H1 (cell line): ENCODE measurements around the gene PSME3. TPM values are rescaled to one million over a fixed set of nuclear protein-coding genes. Genes with fewer than 3 reads are reported as not detected.

Experiments
- CTCF ChIA-PET: fragments of 300-600 bp; sonication (Branson Sonifier 250); formaldehyde crosslinking; loops from one replicate; lab custom pipeline; 2021; ENCODE audit not compliant: partially characterized antibody; lab: Charles Lee
- POLR2A ChIA-PET: fragments of 300-600 bp; sonication (Branson Sonifier 250); formaldehyde crosslinking; loops from one replicate; lab custom pipeline; 2021; ENCODE audit warnings: inconsistent platforms; ENCODE audit not compliant: partially characterized antibody; lab: Charles Lee
- DNase-seq, 2 experiments: peaks; one replicate each; pipeline versions ENCODE4 v3.0.0 to v3.0.0-alpha.2; 2010 to 2022; ENCODE audit warnings: low spot score in 2 of 2, low read depth in 1 of 2, mixed read lengths in 1 of 2
- FAIRE-seq: peaks from 2 replicates; lab custom pipeline; 2011; peaks lifted over from hg19 to GRCh38; lab: Jason Lieb, UNC
- H2AFZ ChIP-seq: 2 replicates; pipeline ENCODE4 v1.8.1; 2012; ENCODE audit warnings: low read length, inconsistent platforms
- H2AK5ac ChIP-seq: 2 replicates; pipeline ENCODE4 v1.6.1; 2013; ENCODE audit warnings: low read depth, low read length
- H2BK120ac ChIP-seq: replicated peaks from 2 replicates; pipeline ENCODE3; 2013; ENCODE audit warnings: low read depth, low read length, inconsistent platforms
- H2BK12ac ChIP-seq: 2 replicates; pipeline ENCODE4 v1.6.1; 2013; ENCODE audit warnings: low read depth, low read length
- H2BK15ac ChIP-seq: 2 replicates; pipeline ENCODE4 v1.6.1; 2013; ENCODE audit warnings: low read length
- H2BK20ac ChIP-seq: 2 replicates; pipeline ENCODE4 v1.6.1; 2013; ENCODE audit warnings: low read length
- H2BK5ac ChIP-seq: 2 replicates; pipeline ENCODE4 v1.6.1; 2013; ENCODE audit warnings: low read depth, low read length
- H3K14ac ChIP-seq: 2 replicates; pipeline ENCODE4 v1.6.1; 2013; ENCODE audit warnings: inconsistent platforms; ENCODE audit not compliant: insufficient read length
- H3K18ac ChIP-seq: 2 replicates; pipeline ENCODE4 v1.6.1; 2013; ENCODE audit warnings: low read length; ENCODE audit errors: extremely low read depth
- H3K23ac ChIP-seq: 2 replicates; pipeline ENCODE4 v1.6.1; 2013; ENCODE audit warnings: inconsistent platforms; ENCODE audit not compliant: insufficient read length
- H3K23me2 ChIP-seq: 2 replicates; pipeline ENCODE4 v1.6.1; 2013; ENCODE audit warnings: low read depth, low read length
- H3K27ac ChIP-seq: 2 replicates; pipeline ENCODE4 v1.6.1; 2011; ENCODE audit warnings: low read depth, low read length, inconsistent platforms
- H3K27me3 ChIP-seq, 4 experiments: replicated peaks in 1 of 4; 1 replicate in 1 of 4; 2 replicates in 3 of 4; pipeline versions ENCODE4 v1.6.1 to v1.8.1; 2011 to 2013; ENCODE audit warnings: low read length in 3 of 4, mild to moderate bottlenecking in 3 of 4, inconsistent platforms in 2 of 4, mixed read lengths in 2 of 4, moderate library complexity in 1 of 4; ENCODE audit not compliant: control insufficient read depth in 3 of 4, insufficient read depth in 3 of 4; ENCODE audit errors: extremely low read depth in 1 of 4
- H3K36me3 ChIP-seq, 4 experiments: 2 replicates each; pipeline versions ENCODE4 v1.6.1 to v1.8.1; 2011 to 2013; ENCODE audit warnings: mild to moderate bottlenecking in 4 of 4, low read length in 3 of 4, moderate library complexity in 2 of 4, control low read depth in 1 of 4, inconsistent platforms in 1 of 4; ENCODE audit not compliant: insufficient read depth in 4 of 4, control insufficient read depth in 2 of 4
- H3K4ac ChIP-seq: replicated peaks from 2 replicates; pipeline ENCODE3; 2013; ENCODE audit warnings: low read length, low read depth, mixed read lengths, inconsistent platforms; ENCODE audit not compliant: insufficient read length
- H3K4me1 ChIP-seq, 4 experiments: replicated peaks in 1 of 4; 1 replicate in 1 of 4; 2 replicates in 3 of 4; pipeline versions ENCODE4 v1.6.1 to v1.8.1; 2011 to 2013; ENCODE audit warnings: low read length in 3 of 4, inconsistent platforms in 2 of 4, mixed read lengths in 1 of 4; ENCODE audit not compliant: insufficient read depth in 4 of 4, control insufficient read depth in 3 of 4
- H3K4me2 ChIP-seq, 2 experiments: 2 replicates each; pipeline versions ENCODE4 v1.6.1 to v1.8.1; 2011 to 2013; ENCODE audit warnings: low read depth in 2 of 2, low read length in 2 of 2, control low read depth in 1 of 2, inconsistent platforms in 1 of 2, mild to moderate bottlenecking in 1 of 2; ENCODE audit not compliant: insufficient read depth in 1 of 2
- H3K4me3 ChIP-seq, 4 experiments: fragments of 200-600, 300-600 bp in 1 of 4; sonication (generic), shearing (Covaris generic), sonication (Bioruptor Twin) in 1 of 4; 2 replicates each; pipeline versions ENCODE4 v1.5.1 to v1.8.1; 2011 to 2016; ENCODE audit warnings: low read length in 4 of 4, low read depth in 3 of 4, control low read depth in 2 of 4, inconsistent platforms in 2 of 4, mild to moderate bottlenecking in 2 of 4, mixed read lengths in 1 of 4, moderate library complexity in 1 of 4; ENCODE audit not compliant: insufficient read depth in 2 of 4; ENCODE audit errors: extremely low read depth in 1 of 4
- H3K56ac ChIP-seq: replicated peaks from 2 replicates; pipeline ENCODE3; 2013; ENCODE audit warnings: low read depth, mild to moderate bottlenecking, mixed read lengths, low read length, inconsistent platforms; ENCODE audit not compliant: insufficient read length
- H3K79me1 ChIP-seq: 2 replicates; pipeline ENCODE4 v1.6.1; 2013; ENCODE audit warnings: low read depth, low read length, control low read depth
- H3K79me2 ChIP-seq, 2 experiments: 2 replicates each; pipeline versions ENCODE4 v1.6.1 to v1.8.1; 2012 to 2013; ENCODE audit warnings: low read length in 2 of 2, mild to moderate bottlenecking in 2 of 2, inconsistent platforms in 1 of 2; ENCODE audit not compliant: insufficient read depth in 2 of 2, control insufficient read depth in 1 of 2
- H3K9ac ChIP-seq, 4 experiments: replicated peaks in 1 of 4; 1 replicate in 1 of 4; 2 replicates in 3 of 4; pipeline versions ENCODE4 v1.6.1 to v1.8.1; 2011 to 2013; ENCODE audit warnings: low read depth in 3 of 4, low read length in 3 of 4, control low read depth in 2 of 4, mild to moderate bottlenecking in 2 of 4, moderate library complexity in 2 of 4, inconsistent platforms in 1 of 4; ENCODE audit errors: extremely low read depth in 1 of 4
- H3K9me3 ChIP-seq, 2 experiments: 2 replicates each; pipeline versions ENCODE4 v1.6.1 to v1.8.1; 2012 to 2013; ENCODE audit warnings: mild to moderate bottlenecking in 2 of 2, moderate library complexity in 2 of 2, control low read depth in 1 of 2, inconsistent platforms in 1 of 2, low read depth in 1 of 2, low read length in 1 of 2, mixed read lengths in 1 of 2; ENCODE audit not compliant: insufficient read depth in 2 of 2
- H4K20me1 ChIP-seq, 2 experiments: replicated peaks in 1 of 2; 2 replicates each; pipeline versions ENCODE3 to v1.8.1; 2011 to 2013; ENCODE audit warnings: inconsistent platforms in 2 of 2, low read length in 2 of 2, mild to moderate bottlenecking in 1 of 2; ENCODE audit not compliant: insufficient read depth in 2 of 2, control insufficient read depth in 1 of 2
- H4K5ac ChIP-seq: 2 replicates; pipeline ENCODE4 v1.6.1; 2013; ENCODE audit warnings: low read length, low read depth, mixed read lengths, inconsistent platforms; ENCODE audit not compliant: insufficient read length
- H4K8ac ChIP-seq: 2 replicates; pipeline ENCODE4 v1.8.0; 2013; ENCODE audit warnings: mild to moderate bottlenecking, moderate library complexity, low read length, inconsistent platforms; ENCODE audit not compliant: insufficient read depth; ENCODE audit errors: extremely low read depth
- H4K91ac ChIP-seq: replicated peaks from 2 replicates; pipeline ENCODE3; 2013; ENCODE audit warnings: low read length, mixed read lengths, inconsistent platforms; ENCODE audit not compliant: insufficient read length
- ASH2L ChIP-seq: fragments of 200-600, 300-600 bp; sonication (generic); IDR thresholded peaks from one replicate; pipeline ENCODE4 v1.7.1; 2017; ENCODE audit warnings: low read length
- BCL11A ChIP-seq, 2 experiments: IDR thresholded peaks; one replicate each; pipeline ENCODE4 v1.6.1; 2011; ENCODE audit warnings: low read depth in 2 of 2, low read length in 2 of 2, mild to moderate bottlenecking in 2 of 2
- KDM1A ChIP-seq: fragments of 200-600, 300-600 bp; sonication (generic); IDR thresholded peaks from 2 replicates; pipeline ENCODE4 v1.7.1; 2016; ENCODE audit warnings: mild to moderate bottlenecking, low read length, borderline replicate concordance
- KDM5A ChIP-seq: fragments of 200-600 bp; IDR thresholded peaks from 2 replicates; pipeline ENCODE4 v1.7.1; 2012; ENCODE audit warnings: mild to moderate bottlenecking, low read length, inconsistent platforms, mixed read lengths
- NANOG ChIP-seq: IDR thresholded peaks from 2 replicates; pipeline ENCODE4 v1.6.1; 2011; ENCODE audit warnings: low read length, low read depth, mild to moderate bottlenecking, inconsistent platforms; ENCODE audit not compliant: insufficient read depth, poor library complexity, severe bottlenecking
- POLR2AphosphoS5 ChIP-seq: IDR thresholded peaks from 2 replicates; pipeline ENCODE4 v1.6.1; 2011; ENCODE audit warnings: low read depth, low read length
- RXRA ChIP-seq: IDR thresholded peaks from 2 replicates; pipeline ENCODE4 v1.6.1; 2011; ENCODE audit warnings: low read depth, mild to moderate bottlenecking, low read length, moderate library complexity; ENCODE audit not compliant: insufficient read depth
- SIRT6 ChIP-seq: IDR thresholded peaks from one replicate; pipeline ENCODE4 v1.7.1; 2012; ENCODE audit warnings: low read length, inconsistent platforms
- SIX5 ChIP-seq: IDR thresholded peaks from 2 replicates; pipeline ENCODE4 v1.6.1; 2011; ENCODE audit warnings: mild to moderate bottlenecking, low read depth, low read length
- TAF1 ChIP-seq: IDR thresholded peaks from 2 replicates; pipeline ENCODE4 v1.6.1; 2011; ENCODE audit warnings: mild to moderate bottlenecking, low read depth, low read length
- WGBS, 2 experiments: shearing (Covaris generic) in 1 of 2; methylation state at CpG; one replicate each; pipeline versions ENCODE4 v1.1.6 to v1.1.7; 2013 to 2015; ENCODE audit warnings: low lambda C conversion rate in 2 of 2, mixed read lengths in 2 of 2, inconsistent platforms in 1 of 2, low coverage in 1 of 2, missing lambda C conversion rate in 1 of 2; ENCODE audit not compliant: insufficient replicate concordance in 2 of 2, insufficient coverage in 1 of 2, insufficient read length in 1 of 2; ENCODE audit errors: extremely low coverage in 1 of 2, missing lambda C conversion rate in 1 of 2; 5-methylcytosine and 5-hydroxymethylcytosine counted together
- polyA plus RNA-seq, 7 experiments: library from polyadenylated mRNA; depleted of rRNA in 3 of 7; stranded (reverse) in 5 of 7; unstranded in 2 of 7; fragments of >200 nt in 5 of 7; fragments of 200-250 nt in 2 of 7; gene quantifications; 1 replicate in 5 of 7; 2 replicates in 1 of 7; 4 replicates in 1 of 7; pipeline versions ENCODE4 v1.2.1 to v1.2.3, GENCODE V29; 2011 to 2013; ENCODE audit warnings: missing spikeins in 2 of 7, mixed read lengths in 2 of 7
- total RNA-seq: library from RNA; stranded (reverse); fragmentation: NEBNext Ultra II Directional; extraction: Animal tissue kit (Norgen Biotek cat#: 25700); gene quantifications from 2 replicates; pipeline ENCODE4 v1.2.1, GENCODE V29; 2021
- TF ChIP-seq, protein P1 (sequence below), 3 experiments: IDR thresholded peaks; 1 replicate in 2 of 3; 2 replicates in 1 of 3; pipeline versions ENCODE4 v1.5.1 to v1.6.1; 2011; ENCODE audit warnings: low read length in 3 of 3, mild to moderate bottlenecking in 3 of 3, inconsistent platforms in 2 of 3, low read depth in 1 of 3, moderate library complexity in 1 of 3; ENCODE audit not compliant: insufficient read depth in 1 of 3; ENCODE audit errors: control extremely low read depth in 1 of 3

Gene PSME3
- total and polyA plus RNA-seq, 2 of the 8 experiments (the other 6 are each of a cell fraction or from before 2014, with no cell fraction given) = 149 to 224 TPM

DNA sequence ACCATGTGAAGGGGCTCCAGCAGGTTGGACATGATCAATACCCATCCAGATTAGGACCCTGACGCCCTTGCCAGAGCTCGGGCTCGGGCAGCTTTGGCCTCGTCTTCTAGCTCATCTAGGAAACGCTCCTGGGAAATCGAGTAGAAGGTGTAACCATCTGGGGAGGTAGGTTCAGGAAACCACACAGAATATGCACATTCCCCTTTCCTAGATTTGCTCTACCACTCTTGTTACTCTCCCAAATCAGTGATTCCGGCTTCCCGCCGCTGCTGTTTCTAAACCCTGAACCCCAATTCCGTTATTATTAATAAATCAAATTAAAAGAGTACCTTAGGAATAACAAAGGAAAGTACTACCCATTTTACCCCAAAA, 35.2 kb upstream of the PSME3 start:
- Histone ChIP-seq H3K23me2 (no peaks in the 10 kb centered on the region), H3K18ac (no peak overlapping the region), H3K27me3 (peaks cover 0 to 11% (median 8%) of the 10 kb centered on the region in 4 experiments; a peak in 6 of 7 replicates), H2AK5ac (no peak overlapping the region), H3K56ac (no peak overlapping the region), H3K9ac (peak overlapping the region; percentile 78 to 93 (median 90)), H2BK5ac (no peak overlapping the region), H4K8ac (peak overlapping the region; percentile 89; the same call in 1 of the 2 replicates), H3K79me2 (peaks cover 0 to 6% of the 10 kb centered on the region in 2 experiments; a peak in 2 of 4 replicates), H3K4me2 (peak overlapping the region; percentile 85 to 95), H4K5ac (no peak overlapping the region), H3K27ac (no peak overlapping the region), H2AFZ (0 out of 2 replicates have a peak overlapping the region, but pooled peaks have one; percentile 72), H3K4ac (no peak overlapping the region), H3K14ac (no peak overlapping the region), H2BK20ac (no peak overlapping the region), H3K23ac (no peak overlapping the region), H3K4me3 (peak overlapping the region; percentile 90 to 100 (median 98)), H4K91ac (no peak overlapping the region), H3K79me1 (no peaks in the 10 kb centered on the region; the same call in 1 of the 2 replicates), H3K36me3 (no peaks in the 10 kb centered on the region), H3K4me1 (peaks cover 3 to 5% (median 4%) of the 10 kb centered on the region in 4 experiments; a peak in 6 of 7 replicates), H2BK15ac (no peak overlapping the region), H2BK12ac (no peak overlapping the region), H4K20me1 (peaks cover 0 to 2% of the 10 kb centered on the region in 2 experiments), H3K9me3 (peaks cover 5 to 8% of the 10 kb centered on the region in 2 experiments; a peak in 3 of 4 replicates), H2BK120ac (no peak overlapping the region)
- WGBS, 2 experiments = 54% methylated on average over 10 of the region's 10 CpGs; no CpG with 5 or more reads in 1 of the 2 experiments
- ChIA-PET CTCF (interaction anchor here (0.8 to 2.1 kb wide), 6 partner anchors 18 to 220 kb away, joined by 3 to 7 read pairs (median 4); partner anchors contain the start of gene WNK4), POLR2A (interaction anchor here (0.5 to 3.1 kb wide), 14 partner anchors 9 to 1058 kb away, joined by 3 to 17 read pairs (median 3); partner anchors contain the start of genes NAGLU, PSMC3IP and WNK4)
- DNase-seq = no peak
- FAIRE-seq = no peak
- TF ChIP-seq KDM5A (no peak), ASH2L (no peak), SIX5 (no peak), RXRA (no peak), POLR2AphosphoS5 (no peak), SIRT6 (no peak), KDM1A (no peak), BCL11A (IDR thresholded peaks at IDR 0.05; ENCODE audit: low read depth in 2 of 2, low read length in 2 of 2) (no peak), TAF1 (no peak), NANOG (no peak)
- TF ChIP-seq, protein P1, sequence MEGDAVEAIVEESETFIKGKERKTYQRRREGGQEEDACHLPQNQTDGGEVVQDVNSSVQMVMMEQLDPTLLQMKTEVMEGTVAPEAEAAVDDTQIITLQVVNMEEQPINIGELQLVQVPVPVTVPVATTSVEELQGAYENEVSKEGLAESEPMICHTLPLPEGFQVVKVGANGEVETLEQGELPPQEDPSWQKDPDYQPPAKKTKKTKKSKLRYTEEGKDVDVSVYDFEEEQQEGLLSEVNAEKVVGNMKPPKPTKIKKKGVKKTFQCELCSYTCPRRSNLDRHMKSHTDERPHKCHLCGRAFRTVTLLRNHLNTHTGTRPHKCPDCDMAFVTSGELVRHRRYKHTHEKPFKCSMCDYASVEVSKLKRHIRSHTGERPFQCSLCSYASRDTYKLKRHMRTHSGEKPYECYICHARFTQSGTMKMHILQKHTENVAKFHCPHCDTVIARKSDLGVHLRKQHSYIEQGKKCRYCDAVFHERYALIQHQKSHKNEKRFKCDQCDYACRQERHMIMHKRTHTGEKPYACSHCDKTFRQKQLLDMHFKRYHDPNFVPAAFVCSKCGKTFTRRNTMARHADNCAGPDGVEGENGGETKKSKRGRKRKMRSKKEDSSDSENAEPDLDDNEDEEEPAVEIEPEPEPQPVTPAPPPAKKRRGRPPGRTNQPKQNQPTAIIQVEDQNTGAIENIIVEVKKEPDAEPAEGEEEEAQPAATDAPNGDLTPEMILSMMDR (IDR thresholded peaks at IDR 0.05; ENCODE audit: control extremely low read depth in 1 of 3, insufficient read depth in 1 of 3, low read depth in 1 of 3, low read length in 3 of 3) = no peak
